Endothelial cell of umbilical vein (primary cell): ENCODE data around the gene ADCYAP1. TPM values are rescaled to one million over a fixed set of nuclear protein-coding genes. Genes with fewer than 3 reads are reported as not detected.

Experiments used
- BruUV-seq: library from RNA; stranded (reverse); fragments of 400-500 nt; replicated peaks from 2 replicates; lab custom pipeline; 2021; lab: Mats Ljungman, UMichigan
- CTCF ChIA-PET: fragments of 300-600, 350-600 bp; sonication (Branson Sonifier 250); formaldehyde crosslinking; loops from one replicate; lab custom pipeline; 2021; ENCODE audit warnings: antibody characterized with exemption, inconsistent platforms; lab: Charles Lee
- POLR2A ChIA-PET: fragments of 300-600, 350-600 bp; sonication (Branson Sonifier 250); formaldehyde crosslinking; loops from one replicate; lab custom pipeline; 2021; ENCODE audit warnings: antibody characterized with exemption, inconsistent platforms; lab: Charles Lee
- DNase-seq: peaks from one replicate; pipeline ENCODE4 v3.0.0-alpha.2; 2011; ENCODE audit warnings: low read depth, low spot score
- FAIRE-seq: peaks from 2 replicates; lab custom pipeline; 2011; peaks lifted over from hg19 to GRCh38; lab: Jason Lieb, UNC
- H2AFZ ChIP-seq: 2 replicates; pipeline ENCODE4 v1.6.0; 2012; ENCODE audit warnings: low read depth, low read length, control low read depth, inconsistent platforms
- H3K27ac ChIP-seq: 2 replicates; pipeline ENCODE4 v1.5.1; 2011; ENCODE audit warnings: low read depth, mild to moderate bottlenecking, control low read depth, low read length, moderate library complexity; ENCODE audit not compliant: insufficient read depth
- H3K27me3 ChIP-seq, 2 experiments: 2 replicates each; pipeline versions ENCODE4 v1.6.0 to v1.6.1; 2011; ENCODE audit warnings: low read length in 2 of 2, mixed read lengths in 1 of 2; ENCODE audit not compliant: control insufficient read depth in 2 of 2, insufficient read depth in 2 of 2
- H3K36me3 ChIP-seq, 2 experiments: 2 replicates in 1 of 2; 3 replicates in 1 of 2; pipeline ENCODE4 v1.5.1; 2011; ENCODE audit warnings: low read length in 2 of 2, mild to moderate bottlenecking in 1 of 2, moderate library complexity in 1 of 2; ENCODE audit not compliant: control insufficient read depth in 2 of 2, insufficient read depth in 2 of 2; ENCODE audit errors: extremely low read depth in 1 of 2
- H3K4me1 ChIP-seq: 3 replicates; pipeline ENCODE4 v1.5.1; 2011; ENCODE audit warnings: mild to moderate bottlenecking, low read length; ENCODE audit not compliant: control insufficient read depth, insufficient read depth; ENCODE audit errors: extremely low read depth
- H3K4me2 ChIP-seq: 2 replicates; pipeline ENCODE4 v1.6.1; 2011; ENCODE audit warnings: low read length, control low read depth, mixed read lengths; ENCODE audit not compliant: insufficient read depth
- H3K4me3 ChIP-seq, 3 experiments: fragments of 200-600 bp in 1 of 3; sonication (generic), shearing (Covaris generic) in 1 of 3; replicated peaks in 1 of 3; 2 replicates each; pipeline ENCODE4 v1.5.1; 2011 to 2016; ENCODE audit warnings: control low read depth in 3 of 3, low read length in 3 of 3, mild to moderate bottlenecking in 2 of 3, inconsistent platforms in 1 of 3, low read depth in 1 of 3, moderate library complexity in 1 of 3; ENCODE audit not compliant: insufficient read depth in 1 of 3
- H3K79me2 ChIP-seq: 2 replicates; pipeline ENCODE4 v1.6.0; 2012; ENCODE audit warnings: low read length, inconsistent platforms; ENCODE audit not compliant: control insufficient read depth, insufficient read depth
- H3K9ac ChIP-seq: replicated peaks from 2 replicates; pipeline ENCODE3; 2011; ENCODE audit warnings: low read length, control low read depth; ENCODE audit not compliant: insufficient read depth; ENCODE audit errors: extremely low read depth
- H3K9me1 ChIP-seq: replicated peaks from 3 replicates; pipeline ENCODE4 v1.6.0; 2011; ENCODE audit warnings: mild to moderate bottlenecking, low read length; ENCODE audit not compliant: control insufficient read depth, insufficient read depth; ENCODE audit errors: extremely low read depth
- H3K9me3 ChIP-seq: replicated peaks from 2 replicates; pipeline ENCODE4 v1.5.1; 2012; ENCODE audit warnings: low read length, inconsistent platforms; ENCODE audit not compliant: control insufficient read depth, insufficient read depth
- H4K20me1 ChIP-seq: replicated peaks from 2 replicates; pipeline ENCODE3; 2011; ENCODE audit warnings: mild to moderate bottlenecking, low read length; ENCODE audit not compliant: control insufficient read depth, insufficient read depth; ENCODE audit errors: extremely low read depth
- CTCF ChIP-seq, 2 donors: IDR thresholded peaks; 1 replicate in 1 of 2; 2 replicates in 1 of 2; pipeline ENCODE4 v1.5.1; 2011; ENCODE audit warnings: low read length in 2 of 2, mild to moderate bottlenecking in 2 of 2, moderate library complexity in 2 of 2, control low read depth in 1 of 2, inconsistent platforms in 1 of 2, low read depth in 1 of 2; ENCODE audit not compliant: insufficient read depth in 1 of 2; ENCODE audit errors: extremely low read depth in 1 of 2
- FOS ChIP-seq: IDR thresholded peaks from 2 replicates; pipeline ENCODE4 v1.6.1; 2011; ENCODE audit warnings: mild to moderate bottlenecking, low read length, moderate library complexity, borderline replicate concordance; ENCODE audit not compliant: insufficient read depth
- GATA2 ChIP-seq: IDR thresholded peaks from 2 replicates; pipeline ENCODE4 v1.7.0; 2011; ENCODE audit warnings: low read depth, mild to moderate bottlenecking, moderate library complexity, mixed read lengths, low read length; ENCODE audit not compliant: insufficient read length, insufficient read depth
- JUN ChIP-seq: IDR thresholded peaks from 2 replicates; pipeline ENCODE4 v1.6.1; 2011; ENCODE audit warnings: borderline replicate concordance, low read depth; ENCODE audit not compliant: insufficient read length, insufficient read depth
- MYC ChIP-seq: IDR thresholded peaks from one replicate; pipeline ENCODE4 v1.6.1; 2011; ENCODE audit warnings: mild to moderate bottlenecking, low read depth, low read length
- POLR2A ChIP-seq: IDR thresholded peaks from 2 replicates; pipeline ENCODE4 v1.6.1; 2012; ENCODE audit warnings: low read depth, mild to moderate bottlenecking, control low read depth, low read length
- POLR2AphosphoS5 ChIP-seq: IDR thresholded peaks from 2 replicates; pipeline ENCODE4 v1.6.1; 2012; ENCODE audit warnings: low read depth, mild to moderate bottlenecking, control low read depth, low read length, moderate library complexity; ENCODE audit not compliant: insufficient read depth
- dilution Hi-C: fragments of 300-500 bp; cut with MboI; formaldehyde crosslinking; loops from one replicate; pipeline ENCODE4 v1.15.0; 2019; ENCODE audit warnings: low sequenced_read_pairs; ENCODE audit not compliant: extremely low pct_ligation_motif_present
- intact Hi-C: fragments of 100-400 bp; cut with micrococcal nuclease; formaldehyde crosslinking; loops from one replicate; pipeline ENCODE4 v1.10.0; 2022
- polyA plus RNA-seq, 4 experiments: library from polyadenylated mRNA; depleted of rRNA in 3 of 4; stranded (reverse) in 3 of 4; unstranded in 1 of 4; fragments of >200 nt; gene quantifications; 2 replicates each; pipeline versions ENCODE4 v1.2.1 to v1.2.3, GENCODE V29; 2011 to 2012; ENCODE audit warnings: missing spikeins in 1 of 4
- total RNA-seq: library from RNA; stranded (reverse); gene quantifications from 2 replicates; pipeline ENCODE4 v1.2.3, GENCODE V29; 2021

The ADCYAP1 gene
- total and polyA plus RNA-seq, 2 donors (not counting 3 experiments of a cell fraction or from before 2014, with no cell fraction given): not detected

- H3K9me3 ChIP-seq: no peaks in the 10 kb centered on the region
- dilution Hi-C loops: no loop called here
- POLR2A ChIA-PET: no interaction called here
Measured at GRCh38 chr18:934518-935133, 30.0 kb downstream of the ADCYAP1 start.

More at GRCh38 chr18:934518-935133, 30.0 kb downstream of the ADCYAP1 start:
- no peaks in the 10 kb centered on the region for H4K20me1 ChIP-seq
- FAIRE-seq (no peak), DNase-seq (no peak)
- H3K4me2 ChIP-seq: no peak overlapping the region
- intact Hi-C loops: no loop called here
- no peaks in the 10 kb centered on the region for H3K27me3 ChIP-seq
- no peaks in the 10 kb centered on the region for H3K36me3 ChIP-seq
- CTCF ChIA-PET: no interaction called here
- TF ChIP-seq FOS (no peak), POLR2AphosphoS5 (no peak), POLR2A (no peak), GATA2 (no peak), MYC (no peak), CTCF (IDR thresholded peaks at IDR 0.05; ENCODE audit: extremely low read depth in 1 of 2, insufficient read depth in 1 of 2, low read depth in 1 of 2, low read length in 2 of 2) (no peak), JUN (no peak)
- H3K4me1 ChIP-seq: no peaks in the 10 kb centered on the region
- H3K4me3 ChIP-seq: no peak overlapping the region
- H2AFZ ChIP-seq: no peak overlapping the region
- BruUV-seq: no TSS peak
- H3K79me2 ChIP-seq: no peaks in the 10 kb centered on the region
- H3K9me1 ChIP-seq: no peaks in the 10 kb centered on the region
- no peak overlapping the region for H3K9ac ChIP-seq
- H3K27ac ChIP-seq: no peak overlapping the region
